Kidney (tissue), 14 donors: ENCODE measurements around the gene GPC5. TPM values are rescaled to one million over a fixed set of nuclear protein-coding genes. Genes with fewer than 3 reads are reported as not detected.

ENCODE experiments used
- DNase-seq, 5 donors: peaks; one replicate each; pipeline ENCODE4 v3.0.0-alpha.2; 2013 to 2020
- FAIRE-seq: peaks from 2 replicates; lab custom pipeline; 2012; peaks lifted over from hg19 to GRCh38; lab: Jason Lieb, UNC
- H3K27ac ChIP-seq, 2 donors: one replicate each; pipeline ENCODE4 v1.7.0; 2013; ENCODE audit warnings: low read depth in 2 of 2, low read length in 2 of 2, inconsistent platforms in 1 of 2
- H3K27me3 ChIP-seq: one replicate; pipeline ENCODE4 v1.7.1; 2013; ENCODE audit warnings: low read length, inconsistent platforms; ENCODE audit not compliant: control insufficient read depth, insufficient read depth
- H3K36me3 ChIP-seq, 3 donors: one replicate each; pipeline versions ENCODE4 v1.7.0 to v1.7.1; 2013; ENCODE audit warnings: low read length in 3 of 3, control low read depth in 1 of 3, inconsistent platforms in 1 of 3; ENCODE audit not compliant: insufficient read depth in 3 of 3, control insufficient read depth in 2 of 3
- H3K4me1 ChIP-seq, 3 donors: one replicate each; pipeline versions ENCODE4 v1.7.0 to v1.7.1; 2013; ENCODE audit warnings: low read length in 3 of 3, inconsistent platforms in 1 of 3, low read depth in 1 of 3; ENCODE audit not compliant: control insufficient read depth in 2 of 3, insufficient read depth in 2 of 3
- H3K4me3 ChIP-seq, 3 donors: one replicate each; pipeline versions ENCODE4 v1.7.0 to v1.8.1; 2013; ENCODE audit warnings: low read length in 3 of 3, control low read depth in 1 of 3, inconsistent platforms in 1 of 3
- H3K9ac ChIP-seq, 3 donors: one replicate each; pipeline versions ENCODE4 v1.7.0 to v1.7.1; 2013; ENCODE audit warnings: low read length in 3 of 3, control low read depth in 1 of 3, inconsistent platforms in 1 of 3
- H3K9me3 ChIP-seq, 3 donors: one replicate each; pipeline versions ENCODE4 v1.7.0 to v1.7.1; 2013; ENCODE audit warnings: low read length in 3 of 3, control low read depth in 1 of 3, inconsistent platforms in 1 of 3; ENCODE audit not compliant: control insufficient read depth in 2 of 3, insufficient read depth in 1 of 3
- intact Hi-C: fragments of 100-400 bp; cut with DNase I; formaldehyde crosslinking; loops from one replicate; pipeline ENCODE4 v1.11.1; 2022
- microRNA-seq: library from miRNA; unstranded; fragments of <30 nt; microRNA quantifications from one replicate; pipeline ENCODE4 v1.2.0, GENCODE V29; 2020
- polyA plus RNA-seq: library from polyadenylated mRNA; stranded (reverse); fragments of 350-450 nt; fragmentation: Illumina TruSeq; extraction: RNeasy Lipid Tissue Mini Kit (QIAGEN cat#74804); gene quantifications from one replicate; pipeline ENCODE4 v1.2.3, GENCODE V29; 2014; ENCODE audit warnings: low read depth, low replicate concordance; ENCODE audit not compliant: insufficient read depth
- total RNA-seq: library from RNA; stranded (reverse); fragmentation: NEBNext Ultra II Directional; extraction: Animal tissue kit (Norgen Biotek cat#: 25700); gene quantifications from one replicate; pipeline ENCODE4 v1.2.1, GENCODE V29; 2021
- TF ChIP-seq, protein P1 (sequence below): IDR thresholded peaks from 3 replicates; pipeline ENCODE4 v1.5.1; 2012; ENCODE audit warnings: mild to moderate bottlenecking, moderate library complexity, borderline replicate concordance; ENCODE audit not compliant: insufficient read depth; ENCODE audit errors: extremely low read depth
- donor health status: control.
- donor health status: control.
- donor health status: control.
- donor health status: control.
- donor health status: control.
- donor health status: DM: yes; HTN: yes; CAD: no.
- donor health status: Normal renal cell carcinoma (clear cell type).

The GPC5 gene
- total and polyA plus RNA-seq, 2 donors from 2014 or later = 0.47 to 6.8 TPM

GRCh38 chr13:92913840-92914239 lies 1515.4 kb downstream of the GPC5 start:
- TF ChIP-seq, protein P1, sequence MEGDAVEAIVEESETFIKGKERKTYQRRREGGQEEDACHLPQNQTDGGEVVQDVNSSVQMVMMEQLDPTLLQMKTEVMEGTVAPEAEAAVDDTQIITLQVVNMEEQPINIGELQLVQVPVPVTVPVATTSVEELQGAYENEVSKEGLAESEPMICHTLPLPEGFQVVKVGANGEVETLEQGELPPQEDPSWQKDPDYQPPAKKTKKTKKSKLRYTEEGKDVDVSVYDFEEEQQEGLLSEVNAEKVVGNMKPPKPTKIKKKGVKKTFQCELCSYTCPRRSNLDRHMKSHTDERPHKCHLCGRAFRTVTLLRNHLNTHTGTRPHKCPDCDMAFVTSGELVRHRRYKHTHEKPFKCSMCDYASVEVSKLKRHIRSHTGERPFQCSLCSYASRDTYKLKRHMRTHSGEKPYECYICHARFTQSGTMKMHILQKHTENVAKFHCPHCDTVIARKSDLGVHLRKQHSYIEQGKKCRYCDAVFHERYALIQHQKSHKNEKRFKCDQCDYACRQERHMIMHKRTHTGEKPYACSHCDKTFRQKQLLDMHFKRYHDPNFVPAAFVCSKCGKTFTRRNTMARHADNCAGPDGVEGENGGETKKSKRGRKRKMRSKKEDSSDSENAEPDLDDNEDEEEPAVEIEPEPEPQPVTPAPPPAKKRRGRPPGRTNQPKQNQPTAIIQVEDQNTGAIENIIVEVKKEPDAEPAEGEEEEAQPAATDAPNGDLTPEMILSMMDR = no peak
- H3K27me3 ChIP-seq = no peaks in the 10 kb centered on the region
- DNase-seq = no peak
- H3K4me3 ChIP-seq = no peak overlapping the region
- intact Hi-C loops = no loop called here
- H3K27ac ChIP-seq = no peak overlapping the region
- no peak for FAIRE-seq
- no peaks in the 10 kb centered on the region for H3K9me3 ChIP-seq
- no peaks in the 10 kb centered on the region for H3K36me3 ChIP-seq
- H3K4me1 ChIP-seq = no peaks in the 10 kb centered on the region
- H3K9ac ChIP-seq = no peak overlapping the region

Small RNA genes lying within 50 kb of the gene (microRNA-seq; reads per million reads assigned to microRNA genes)
- not detected for gene MIR548AS

Other genes starting within 250 kb of the GPC5 start
- gene MIR17HG, start 50.9 kb upstream of the GPC5 start, total RNA-seq = 5.7 TPM
- 1.2 TPM for gene MIR17HG, start 50.9 kb upstream of the GPC5 start, polyA plus RNA-seq